ENCODE data around the gene ECT2. TPM values are rescaled to one million over a fixed set of nuclear protein-coding genes. Genes with fewer than 3 reads are reported as not detected.
"Not testable (repeated sequence)": the region's sequence is repeated elsewhere in the genome, so short reads cannot be mapped to it uniquely, and the experiment has no call there.

The ECT2 gene
- total and polyA plus RNA-seq, 5 donors from 2014 or later: 1.1 to 2.9 (median 2.6) TPM

GRCh38 chr3:172853921-172854666 is 103.6 kb downstream of the ECT2 start:
- H3K27ac Mint-ChIP-seq: no peak overlapping the region
- peaks cover 6% of the 10 kb centered on the region for H3K27me3 Mint-ChIP-seq
- no peak overlapping the region for H3K27ac ChIP-seq (ENCODE audit: insufficient read depth, low read length, poor library complexity, severe bottlenecking)
- no peaks in the 10 kb centered on the region for H3K27me3 ChIP-seq (ENCODE audit: control insufficient read depth, insufficient read depth, low read length)
- no peaks in the 10 kb centered on the region for H3K9me3 Mint-ChIP-seq
- H3K36me3 ChIP-seq (ENCODE audit: control insufficient read depth, insufficient read depth, low read length): no peaks in the 10 kb centered on the region
- H3K9me3 ChIP-seq (ENCODE audit: control insufficient read depth in 2 of 2, low read length in 2 of 2): no peaks in the 10 kb centered on the region
- DNase-seq (no peak), ATAC-seq (ENCODE audit: low read depth in 2 of 2) (no peak)
- H3K4me3 ChIP-seq (ENCODE audit: low read depth, low read length): no peak overlapping the region
- no peak overlapping the region for H3K4me3 Mint-ChIP-seq
- no peaks in the 10 kb centered on the region for H3K4me1 Mint-ChIP-seq
- H3K4me1 ChIP-seq (ENCODE audit: control insufficient read depth, insufficient read depth, low read length, poor library complexity, severe bottlenecking): no peaks in the 10 kb centered on the region
- H3K36me3 Mint-ChIP-seq: no peaks in the 10 kb centered on the region

GRCh38 chr3:172855037-172855436 is 104.5 kb downstream of the ECT2 start:
- no peaks in the 10 kb centered on the region for H3K36me3 ChIP-seq (ENCODE audit: control insufficient read depth, insufficient read depth, low read length)
- H3K9me3 Mint-ChIP-seq: no peaks in the 10 kb centered on the region
- H3K9me3 ChIP-seq (ENCODE audit: control insufficient read depth in 2 of 2, low read length in 2 of 2): no peaks in the 10 kb centered on the region
- no peak overlapping the region for H3K4me3 ChIP-seq (ENCODE audit: low read depth, low read length)
- H3K27ac Mint-ChIP-seq: no peak overlapping the region
- no peaks in the 10 kb centered on the region for H3K4me1 ChIP-seq (ENCODE audit: control insufficient read depth, insufficient read depth, low read length, poor library complexity, severe bottlenecking)
- no peak overlapping the region for H3K4me3 Mint-ChIP-seq
- H3K27me3 Mint-ChIP-seq: peaks cover 6% of the 10 kb centered on the region
- DNase-seq (no peak), ATAC-seq (ENCODE audit: low read depth in 2 of 2) (no peak)
- no peak overlapping the region for H3K27ac ChIP-seq (ENCODE audit: insufficient read depth, low read length, poor library complexity, severe bottlenecking)
- H3K4me1 Mint-ChIP-seq: no peaks in the 10 kb centered on the region
- H3K36me3 Mint-ChIP-seq: no peaks in the 10 kb centered on the region
- H3K27me3 ChIP-seq (ENCODE audit: control insufficient read depth, insufficient read depth, low read length): no peaks in the 10 kb centered on the region

- no peak for DNase-seq
- Mint-ChIP-seq H3K4me1 (no peaks in the 10 kb centered on the region), H3K27ac (no peak overlapping the region), H3K36me3 (no peaks in the 10 kb centered on the region), H3K9me3 (no peaks in the 10 kb centered on the region), H3K27me3 (no peaks in the 10 kb centered on the region), H3K4me3 (no peak overlapping the region)
- no peak overlapping the region for H3K27ac ChIP-seq (ENCODE audit: insufficient read depth, low read length, poor library complexity, severe bottlenecking)
- H3K4me1 ChIP-seq (ENCODE audit: control insufficient read depth, insufficient read depth, low read length, poor library complexity, severe bottlenecking): no peaks in the 10 kb centered on the region
- no peak overlapping the region for H3K4me3 ChIP-seq (ENCODE audit: low read depth, low read length)
- no peaks in the 10 kb centered on the region for H3K27me3 ChIP-seq (ENCODE audit: control insufficient read depth, insufficient read depth, low read length)
- no peaks in the 10 kb centered on the region for H3K9me3 ChIP-seq (ENCODE audit: control insufficient read depth in 2 of 2, low read length in 2 of 2)
- ATAC-seq (ENCODE audit: low read depth in 2 of 2): no peak
- no peaks in the 10 kb centered on the region for H3K36me3 ChIP-seq (ENCODE audit: control insufficient read depth, insufficient read depth, low read length)
Measured at GRCh38 chr3:172856795-172857742, 106.5 kb downstream of the ECT2 start.

DNA sequence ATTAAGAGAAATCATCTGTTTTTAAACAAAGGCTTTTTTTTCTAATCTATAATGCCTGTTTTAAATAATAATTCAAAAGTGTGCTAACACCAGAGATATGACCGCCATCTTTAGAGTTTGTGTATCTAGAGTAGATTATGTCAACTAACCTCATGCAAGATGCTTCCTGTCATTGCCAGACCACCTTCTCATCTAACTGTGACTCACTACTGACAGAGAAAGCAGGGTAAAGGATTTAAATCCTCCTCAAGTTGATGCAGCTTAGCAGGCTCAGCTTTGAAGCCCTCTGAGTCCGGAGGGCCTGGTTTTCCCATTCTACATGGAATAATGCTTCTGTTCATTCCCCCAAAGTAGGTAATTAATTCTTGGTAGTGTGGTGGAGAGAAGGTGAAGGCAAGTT is 108.5 kb downstream of the ECT2 start:
- ATAC-seq (ENCODE audit: low read depth in 2 of 2) (no peak), DNase-seq (no peak)
- H3K4me1 ChIP-seq (ENCODE audit: control insufficient read depth, insufficient read depth, low read length, poor library complexity, severe bottlenecking): no peaks in the 10 kb centered on the region
- Mint-ChIP-seq H3K9me3 (no peaks in the 10 kb centered on the region), H3K36me3 (no peaks in the 10 kb centered on the region), H3K4me1 (no peaks in the 10 kb centered on the region), H3K4me3 (no peak overlapping the region), H3K27me3 (peaks cover 6% of the 10 kb centered on the region), H3K27ac (no peak overlapping the region)
- H3K27me3 ChIP-seq (ENCODE audit: control insufficient read depth, insufficient read depth, low read length): no peaks in the 10 kb centered on the region
- no peaks in the 10 kb centered on the region for H3K36me3 ChIP-seq (ENCODE audit: control insufficient read depth, insufficient read depth, low read length)
- no peak overlapping the region for H3K27ac ChIP-seq (ENCODE audit: insufficient read depth, low read length, poor library complexity, severe bottlenecking)
- no peak overlapping the region for H3K4me3 ChIP-seq (ENCODE audit: low read depth, low read length)
- H3K9me3 ChIP-seq (ENCODE audit: control insufficient read depth in 2 of 2, low read length in 2 of 2): no peaks in the 10 kb centered on the region

DNA sequence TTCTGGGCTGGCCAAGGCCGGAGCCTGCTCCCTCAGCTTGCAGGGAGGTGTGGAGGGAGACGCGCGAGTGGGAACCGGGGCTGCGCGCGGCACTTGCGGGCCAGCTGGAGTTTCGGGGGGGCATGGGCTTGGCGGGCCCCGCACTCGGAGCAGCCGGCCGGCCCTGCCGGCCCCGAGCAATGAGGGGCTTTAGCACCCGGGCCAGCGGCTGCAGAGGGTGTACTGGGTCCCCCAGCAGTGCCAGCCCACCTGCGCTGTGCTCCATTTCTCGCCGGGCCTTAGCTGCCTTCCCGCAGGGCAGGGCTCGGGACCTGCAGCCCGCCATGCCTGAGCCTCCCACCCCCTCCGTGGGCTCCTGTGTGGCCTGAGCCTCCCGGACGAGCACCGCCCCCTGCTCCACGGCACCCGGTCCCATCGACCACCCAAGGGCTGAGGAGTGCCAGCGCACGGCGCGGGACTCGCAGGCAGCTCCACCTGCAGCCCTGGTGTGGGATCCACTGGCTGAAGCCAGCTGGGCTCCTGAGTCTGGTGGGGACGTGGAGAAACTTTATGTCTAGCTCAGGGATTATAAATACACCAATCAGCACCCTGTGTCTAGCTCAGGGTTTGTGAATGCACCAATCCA is 116.3 kb downstream of the ECT2 start:
- H3K4me3 ChIP-seq (ENCODE audit: low read depth, low read length); H3K9me3 Mint-ChIP-seq; H3K27ac ChIP-seq (ENCODE audit: insufficient read depth, low read length, poor library complexity, severe bottlenecking); H3K9me3 ChIP-seq (ENCODE audit: control insufficient read depth in 2 of 2, low read length in 2 of 2); H3K4me1 Mint-ChIP-seq; H3K36me3 ChIP-seq (ENCODE audit: control insufficient read depth, insufficient read depth, low read length); ATAC-seq (ENCODE audit: low read depth in 2 of 2); H3K36me3 Mint-ChIP-seq; H3K27ac Mint-ChIP-seq; H3K4me3 Mint-ChIP-seq; H3K27me3 ChIP-seq (ENCODE audit: control insufficient read depth, insufficient read depth, low read length); H3K4me1 ChIP-seq (ENCODE audit: control insufficient read depth, insufficient read depth, low read length, poor library complexity, severe bottlenecking); DNase-seq: not testable (repeated sequence)
- H3K27me3 Mint-ChIP-seq: peaks cover 11% of the 10 kb centered on the region

GRCh38 chr3:172868582-172869200 is 118.2 kb downstream of the ECT2 start:
- no peak for DNase-seq
- H3K36me3 Mint-ChIP-seq: no peaks in the 10 kb centered on the region
- H3K4me3 Mint-ChIP-seq: no peak overlapping the region
- peaks cover 0 to 3% (median 0%) of the 10 kb centered on the region in 7 donors for H3K9me3 Mint-ChIP-seq
- ATAC-seq (ENCODE audit: low read depth in 2 of 2): no peak
- Histone ChIP-seq H3K4me3 (ENCODE audit: low read depth, low read length) (no peak overlapping the region), H3K27me3 (ENCODE audit: control insufficient read depth, insufficient read depth, low read length) (no peaks in the 10 kb centered on the region), H3K36me3 (ENCODE audit: control insufficient read depth, insufficient read depth, low read length) (no peaks in the 10 kb centered on the region), H3K9me3 (ENCODE audit: control insufficient read depth in 2 of 2, low read length in 2 of 2) (no peaks in the 10 kb centered on the region), H3K27ac (ENCODE audit: insufficient read depth, low read length, poor library complexity, severe bottlenecking) (no peak overlapping the region), H3K4me1 (ENCODE audit: control insufficient read depth, insufficient read depth, low read length, poor library complexity, severe bottlenecking) (no peaks in the 10 kb centered on the region)
- H3K27ac Mint-ChIP-seq: peak overlapping the region in 1 of 3 donors; percentile 16
- H3K4me1 Mint-ChIP-seq: no peaks in the 10 kb centered on the region
- H3K27me3 Mint-ChIP-seq: peaks cover 5% of the 10 kb centered on the region

- H3K27ac ChIP-seq (ENCODE audit: insufficient read depth, low read length, poor library complexity, severe bottlenecking): no peak overlapping the region
- H3K27me3 Mint-ChIP-seq: peaks cover 5% of the 10 kb centered on the region
- H3K4me3 ChIP-seq (ENCODE audit: low read depth, low read length): no peak overlapping the region
- H3K36me3 ChIP-seq (ENCODE audit: control insufficient read depth, insufficient read depth, low read length): no peaks in the 10 kb centered on the region
- no peak overlapping the region for H3K27ac Mint-ChIP-seq
- H3K9me3 Mint-ChIP-seq: peaks cover 0 to 3% (median 0%) of the 10 kb centered on the region in 7 donors
- H3K4me1 Mint-ChIP-seq: no peaks in the 10 kb centered on the region
- no peak overlapping the region for H3K4me3 Mint-ChIP-seq
- DNase-seq (no peak), ATAC-seq (ENCODE audit: low read depth in 2 of 2) (no peak)
- H3K27me3 ChIP-seq (ENCODE audit: control insufficient read depth, insufficient read depth, low read length): no peaks in the 10 kb centered on the region
- H3K4me1 ChIP-seq (ENCODE audit: control insufficient read depth, insufficient read depth, low read length, poor library complexity, severe bottlenecking): no peaks in the 10 kb centered on the region
- H3K36me3 Mint-ChIP-seq: no peaks in the 10 kb centered on the region
- H3K9me3 ChIP-seq (ENCODE audit: control insufficient read depth in 2 of 2, low read length in 2 of 2): no peaks in the 10 kb centered on the region
Measured at GRCh38 chr3:172869368-172869771, 118.8 kb downstream of the ECT2 start.
